IMR-90 (cell line): Measurements from ENCODE around the gene OR2C1.

Experiments used
- BHLHE40 ChIP-seq: fragments of 150-350 bp; IDR thresholded peaks from 2 replicates; pipeline ENCODE4 v1.6.1; 2016; ENCODE audit warnings: mild to moderate bottlenecking, low read depth, low read length
- CHD1 ChIP-seq: IDR thresholded peaks from 2 replicates; pipeline ENCODE4 v1.6.1; 2012; ENCODE audit warnings: low read depth, low read length, improper control_type of control experiment
- CTCF ChIP-seq: conservative IDR thresholded peaks from 2 replicates; pipeline ENCODE4 v1.5.1; 2012; ENCODE audit warnings: mild to moderate bottlenecking, low read depth, low read length, improper control_type of control experiment
- ELK1 ChIP-seq: fragments of 150-350 bp; IDR thresholded peaks from 2 replicates; pipeline ENCODE4 v1.6.1; 2016; ENCODE audit warnings: low read depth, mild to moderate bottlenecking, low read length, moderate library complexity, borderline replicate concordance
- MAFK ChIP-seq: IDR thresholded peaks from 2 replicates; pipeline ENCODE4 v1.6.1; 2012; ENCODE audit warnings: low read depth, low read length, improper control_type of control experiment
- MXI1 ChIP-seq: IDR thresholded peaks from 2 replicates; pipeline ENCODE4 v1.6.1; 2012; ENCODE audit warnings: low read depth, mild to moderate bottlenecking, low read length, moderate library complexity, borderline replicate concordance
- NFE2L2 ChIP-seq: fragments of 150-350 bp; IDR thresholded peaks from 2 replicates; pipeline ENCODE4 v1.6.1; 2016; ENCODE audit warnings: low read depth, mild to moderate bottlenecking, low read length
- POLR2A ChIP-seq: IDR thresholded peaks from 2 replicates; pipeline ENCODE4 v1.6.1; 2012; ENCODE audit warnings: mild to moderate bottlenecking, low read depth, low read length
- RAD21 ChIP-seq: IDR thresholded peaks from 2 replicates; pipeline ENCODE4 v1.6.1; 2012; ENCODE audit warnings: low read length, improper control_type of control experiment
- RFX5 ChIP-seq: IDR thresholded peaks from 2 replicates; pipeline ENCODE4 v1.8.0; 2012; ENCODE audit warnings: low read depth, mild to moderate bottlenecking, low read length, moderate library complexity
- SMC3 ChIP-seq: fragments of 150-350 bp; IDR thresholded peaks from 2 replicates; pipeline ENCODE4 v1.6.1; 2016; ENCODE audit warnings: low read depth, mild to moderate bottlenecking, antibody characterized with exemption, low read length, moderate library complexity
- USF2 ChIP-seq: fragments of 150-350 bp; IDR thresholded peaks from 2 replicates; pipeline ENCODE4 v1.6.1; 2017; ENCODE audit warnings: mild to moderate bottlenecking, antibody characterized with exemption, low read length, low read depth

GRCh38 chr16:3328104-3328503 is 27.6 kb upstream of the OR2C1 start:
- TF ChIP-seq POLR2A (no peak), CTCF (no peak), ELK1 (no peak), CHD1 (no peak), MAFK (no peak), USF2 (no peak), MXI1 (no peak), NFE2L2 (no peak), RAD21 (no peak), RFX5 (no peak), BHLHE40 (no peak), SMC3 (no peak)
